ENCODE results near the gene RGS7BP. TPM values are rescaled to one million over a fixed set of nuclear protein-coding genes. Genes with fewer than 3 reads are reported as not detected.

RGS7BP gene
- total RNA-seq, 1 donor from 2014 or later: not detected

DNA sequence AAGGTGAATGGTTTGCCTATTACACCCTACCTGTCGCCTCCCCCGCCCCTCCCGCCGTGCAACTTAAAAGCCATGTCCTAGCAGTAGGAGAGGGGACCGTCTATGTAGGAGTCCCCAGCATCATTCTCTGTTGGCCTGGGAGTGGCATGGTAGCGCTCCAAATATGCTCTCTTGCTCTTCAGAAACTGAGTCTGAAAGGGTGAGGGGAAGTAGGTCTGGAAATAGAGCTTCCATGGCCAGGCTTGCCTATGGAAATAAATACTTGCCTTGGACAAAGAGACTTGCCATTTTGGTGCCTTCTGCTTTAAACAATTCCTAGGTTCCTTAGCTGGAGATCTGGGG, 1.4 kb downstream of the RGS7BP start:
- CTCF ChIA-PET: no interaction called here
- H3K9me3 Mint-ChIP-seq: no peaks in the 10 kb centered on the region
- POLR2A ChIA-PET: no interaction called here
- no peak overlapping the region for H3K27ac Mint-ChIP-seq
- peaks cover 37% of the 10 kb centered on the region for H3K27me3 Mint-ChIP-seq
- peaks cover 3% of the 10 kb centered on the region for H3K4me1 Mint-ChIP-seq
- ATAC-seq (ENCODE audit: low read depth) (no peak), DNase-seq (no peak)
- intact Hi-C loops (cut with micrococcal nuclease): no loop called here
- no peak for TF ChIP-seq CTCF (IDR thresholded peaks at IDR 0.05)
- H3K36me3 Mint-ChIP-seq (ENCODE audit: low read depth): no peaks in the 10 kb centered on the region
- no peak overlapping the region for H3K4me3 Mint-ChIP-seq

- H3K36me3 Mint-ChIP-seq (ENCODE audit: low read depth): no peaks in the 10 kb centered on the region
- H3K27ac Mint-ChIP-seq: no peak overlapping the region
- TF ChIP-seq CTCF (IDR thresholded peaks at IDR 0.05): no peak
- ChIA-PET CTCF (no interaction called here), POLR2A (no interaction called here)
- peaks cover 22% of the 10 kb centered on the region for H3K27me3 Mint-ChIP-seq
- H3K4me1 Mint-ChIP-seq: peaks cover 3% of the 10 kb centered on the region
- H3K9me3 Mint-ChIP-seq: no peaks in the 10 kb centered on the region
- ATAC-seq (ENCODE audit: low read depth) (no peak), DNase-seq (no peak)
- H3K4me3 Mint-ChIP-seq: no peak overlapping the region
- intact Hi-C loops (cut with micrococcal nuclease): no loop called here
Observed at GRCh38 chr5:64509828-64510227, 4.0 kb downstream of the RGS7BP start.

GRCh38 chr5:64513492-64513891, 7.7 kb downstream of the RGS7BP start:
- Mint-ChIP-seq H3K27me3 (no peaks in the 10 kb centered on the region), H3K9me3 (no peaks in the 10 kb centered on the region), H3K4me3 (no peak overlapping the region), H3K36me3 (ENCODE audit: low read depth) (no peaks in the 10 kb centered on the region), H3K27ac (no peak overlapping the region), H3K4me1 (no peaks in the 10 kb centered on the region)
- ATAC-seq (ENCODE audit: low read depth) (no peak), DNase-seq (no peak)
- ChIA-PET POLR2A (no interaction called here), CTCF (no interaction called here)
- intact Hi-C loops (cut with micrococcal nuclease): no loop called here
- TF ChIP-seq CTCF (IDR thresholded peaks at IDR 0.05): no peak

- no peaks in the 10 kb centered on the region for H3K27me3 Mint-ChIP-seq
- no peak overlapping the region for H3K27ac Mint-ChIP-seq
- H3K4me1 Mint-ChIP-seq: peaks cover 2% of the 10 kb centered on the region
- CTCF ChIA-PET: no interaction called here
- POLR2A ChIA-PET: no interaction called here
- DNase-seq (no peak), ATAC-seq (ENCODE audit: low read depth) (no peak)
- no peak for TF ChIP-seq CTCF (IDR thresholded peaks at IDR 0.05)
- no peak overlapping the region for H3K4me3 Mint-ChIP-seq
- intact Hi-C loops (cut with micrococcal nuclease): no loop called here
- no peaks in the 10 kb centered on the region for H3K36me3 Mint-ChIP-seq (ENCODE audit: low read depth)
- H3K9me3 Mint-ChIP-seq: no peaks in the 10 kb centered on the region
Observed at GRCh38 chr5:64514612-64515011, 8.8 kb downstream of the RGS7BP start.

- H3K36me3 Mint-ChIP-seq (ENCODE audit: low read depth): no peaks in the 10 kb centered on the region
- H3K27me3 Mint-ChIP-seq: no peaks in the 10 kb centered on the region
- peaks cover 2% of the 10 kb centered on the region for H3K4me1 Mint-ChIP-seq
- intact Hi-C loops (cut with micrococcal nuclease): no loop called here
- no peak for DNase-seq
- TF ChIP-seq CTCF (IDR thresholded peaks at IDR 0.05): no peak
- ATAC-seq (ENCODE audit: low read depth): no peak
- no peaks in the 10 kb centered on the region for H3K9me3 Mint-ChIP-seq
- POLR2A ChIA-PET: no interaction called here
- H3K4me3 Mint-ChIP-seq: no peak overlapping the region
- CTCF ChIA-PET: no interaction called here
- no peak overlapping the region for H3K27ac Mint-ChIP-seq
Observed at GRCh38 chr5:64516216-64516615, 10.4 kb downstream of the RGS7BP start.
